RPMI7951 (cell line): Measurements from ENCODE around the gene CD300H. TPM values are rescaled to one million over a fixed set of nuclear protein-coding genes. Genes with fewer than 3 reads are reported as not detected.
"Not testable (repeated sequence)": the region's sequence is repeated elsewhere in the genome, so short reads cannot be mapped to it uniquely, and the experiment has no call there.

Experiments used
- DNase-seq: peaks from one replicate; pipeline ENCODE4 v3.0.0-alpha.2; 2012; ENCODE audit warnings: low read depth
- total RNA-seq: library from RNA; depleted of rRNA; stranded (reverse); fragments of >200 nt; shearing (Covaris generic); gene quantifications from 2 replicates; pipeline ENCODE4 v1.2.3, GENCODE V29; 2014

CD300H gene
- total RNA-seq, 1 experiment from 2014 or later: not detected

DNA sequence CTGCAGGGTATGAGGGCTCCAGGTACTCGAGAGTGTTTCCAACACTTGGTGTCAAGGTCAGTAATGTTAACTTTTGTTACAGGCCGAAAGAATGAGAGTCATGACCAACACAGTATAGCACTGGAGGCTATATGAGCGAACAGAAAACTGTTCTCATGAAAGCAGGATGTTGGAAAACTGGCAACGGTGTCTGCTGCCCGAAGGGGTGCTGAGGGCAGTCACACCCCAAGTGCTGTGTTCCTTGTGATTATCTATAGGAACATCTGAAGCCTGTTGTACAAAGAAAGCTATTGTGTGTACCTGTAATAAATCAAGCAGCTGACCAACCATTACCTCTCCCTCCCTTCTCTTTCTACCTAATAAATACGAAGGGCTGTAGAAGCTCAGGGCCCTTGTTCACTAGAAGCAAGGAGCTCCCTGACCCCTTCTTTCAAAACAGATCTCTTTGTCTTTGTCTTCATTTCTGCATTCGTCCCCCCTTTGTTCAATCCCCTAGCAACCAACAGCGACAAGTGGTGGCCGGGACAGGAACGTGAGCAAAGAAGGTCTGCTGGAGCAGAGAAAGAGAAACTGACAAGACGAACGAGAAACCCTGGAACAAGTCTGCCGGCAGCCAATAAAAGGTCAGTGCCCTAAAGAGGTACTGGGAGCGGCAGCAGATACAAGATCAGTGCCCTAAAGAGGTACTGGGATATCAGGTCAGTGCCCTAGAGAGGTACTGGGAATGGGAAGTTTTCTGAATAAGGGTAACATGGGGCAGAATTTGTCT, 17.2 kb upstream of the CD300H start:
- DNase-seq: no peak

DNA sequence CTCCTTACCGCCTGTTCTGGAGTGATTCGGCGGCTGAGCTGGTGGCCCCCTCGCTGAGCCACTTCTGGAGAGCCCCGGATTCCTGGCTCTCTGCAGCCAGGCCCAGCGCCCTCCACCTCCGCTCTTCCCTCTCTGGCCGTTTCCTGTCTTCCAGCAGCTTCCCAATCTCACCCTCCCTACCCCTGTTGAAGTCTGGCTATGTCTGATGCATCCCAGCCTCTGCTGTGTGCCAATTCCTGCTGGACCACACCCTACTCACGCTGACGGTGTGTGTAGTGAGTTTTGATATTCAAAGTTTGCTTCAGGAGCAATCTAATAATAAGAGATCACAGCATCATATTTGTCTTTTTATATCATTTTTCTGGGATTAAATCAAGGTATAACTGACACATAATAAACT, 15.3 kb upstream of the CD300H start:
- DNase-seq: no peak

DNA sequence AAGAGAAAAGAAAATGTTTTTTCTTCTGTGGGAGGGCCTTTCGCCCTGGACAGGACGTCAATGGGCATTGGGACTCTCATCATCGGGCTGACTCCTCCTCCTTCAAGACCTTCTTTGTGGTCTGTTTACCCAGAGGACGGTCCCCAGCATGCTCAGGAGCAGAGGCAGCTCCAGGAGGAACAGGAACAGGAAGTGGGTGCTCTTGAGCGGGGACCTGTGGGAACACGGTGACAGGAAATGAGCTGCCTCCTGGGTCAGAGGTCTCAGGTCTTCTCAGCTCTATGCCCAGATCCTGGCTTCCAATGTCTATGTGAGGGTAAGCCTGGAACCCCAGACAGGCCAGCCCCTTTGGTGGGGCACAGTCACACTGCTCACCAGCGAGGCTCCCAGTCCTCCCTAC, 12.6 kb upstream of the CD300H start:
- DNase-seq: no peak

DNA sequence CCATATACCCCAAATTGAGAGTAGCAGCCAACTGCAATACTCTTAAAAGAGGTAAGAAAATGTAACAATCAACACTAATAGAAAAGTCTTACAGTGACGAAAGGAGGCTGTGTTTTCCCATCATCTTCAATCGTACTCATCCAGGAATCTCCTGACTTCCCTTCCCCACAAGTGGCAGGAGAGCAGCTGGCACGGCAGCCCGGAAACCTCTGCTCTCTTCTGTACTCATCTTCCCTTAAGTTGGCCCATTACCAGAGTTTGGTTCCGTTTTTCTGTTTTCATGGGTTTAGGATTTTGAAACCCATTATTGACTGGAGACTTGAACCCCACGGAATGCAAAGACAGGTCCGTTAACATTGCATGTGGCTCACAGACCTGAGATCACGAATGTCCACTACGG, 11.7 kb upstream of the CD300H start:
- no peak for DNase-seq

DNA sequence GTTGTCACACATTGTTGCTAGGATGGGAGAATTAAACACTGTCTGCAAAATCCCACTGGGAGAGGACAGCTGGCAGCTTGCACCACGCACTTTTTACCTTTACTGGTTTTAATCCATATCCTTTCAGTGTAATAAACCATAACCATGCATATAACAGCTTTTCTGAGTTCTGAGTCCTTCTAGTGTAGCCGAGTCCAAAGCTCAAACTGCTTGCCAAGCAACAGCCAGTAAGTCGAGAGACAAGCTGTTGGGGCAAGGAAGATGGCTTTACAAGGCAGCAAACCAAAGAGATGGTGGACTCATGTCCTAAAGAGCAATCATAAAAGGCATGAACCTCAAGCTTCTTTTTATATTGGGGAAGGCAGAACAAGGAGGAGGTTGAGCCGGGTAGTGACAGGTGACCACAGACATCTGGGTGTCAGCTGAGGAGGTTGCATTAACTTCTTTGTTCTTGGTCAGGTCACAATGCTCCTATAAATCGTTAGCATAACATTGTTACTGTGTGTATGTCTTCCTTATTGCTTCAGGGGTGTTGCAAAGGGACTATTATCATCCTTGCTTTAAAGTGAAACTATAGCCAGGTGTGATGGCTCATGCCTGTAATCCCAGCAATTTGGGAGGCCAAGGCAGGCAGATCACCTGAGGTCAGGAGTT, 7.3 kb upstream of the CD300H start:
- DNase-seq: no peak

DNA sequence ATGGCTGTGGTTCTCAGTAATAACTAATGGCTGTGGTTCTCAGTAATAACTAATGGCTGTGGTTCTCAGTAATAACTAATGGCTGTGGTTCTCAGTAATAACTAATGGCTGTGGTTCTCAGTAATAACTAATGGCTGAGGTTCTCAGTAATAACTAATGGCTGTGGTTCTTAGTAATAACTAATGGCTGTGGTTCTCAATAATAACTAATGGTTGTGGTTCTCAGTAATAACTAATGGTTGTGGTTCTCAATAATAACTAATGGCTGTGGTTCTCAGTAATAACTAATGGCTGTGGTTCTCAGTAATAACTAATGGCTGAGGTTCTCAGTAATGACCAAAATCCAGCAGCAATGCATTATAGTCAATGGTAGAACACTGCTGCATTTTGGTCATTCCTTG, 6.3 kb upstream of the CD300H start:
- not testable (repeated sequence) for DNase-seq

DNA sequence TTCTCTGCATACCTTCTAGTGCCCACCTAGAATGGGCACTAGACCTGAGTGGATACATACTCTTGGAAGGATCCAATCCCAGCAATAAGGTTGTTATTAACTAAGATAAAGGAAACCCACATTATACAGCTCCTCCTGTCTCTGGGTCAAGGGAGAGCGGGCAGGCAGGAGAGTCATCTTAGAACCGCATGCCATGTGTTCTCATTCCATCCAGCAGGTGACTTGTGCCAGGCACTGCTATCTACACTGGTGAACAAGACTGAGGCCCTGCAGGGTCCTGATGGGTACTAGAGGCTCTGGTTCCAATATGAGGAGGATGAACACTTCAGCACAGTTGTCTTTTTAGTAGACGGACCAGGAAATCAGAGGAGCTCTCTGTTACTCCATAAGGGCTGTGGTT, 5.9 kb upstream of the CD300H start:
- DNase-seq: no peak

DNA sequence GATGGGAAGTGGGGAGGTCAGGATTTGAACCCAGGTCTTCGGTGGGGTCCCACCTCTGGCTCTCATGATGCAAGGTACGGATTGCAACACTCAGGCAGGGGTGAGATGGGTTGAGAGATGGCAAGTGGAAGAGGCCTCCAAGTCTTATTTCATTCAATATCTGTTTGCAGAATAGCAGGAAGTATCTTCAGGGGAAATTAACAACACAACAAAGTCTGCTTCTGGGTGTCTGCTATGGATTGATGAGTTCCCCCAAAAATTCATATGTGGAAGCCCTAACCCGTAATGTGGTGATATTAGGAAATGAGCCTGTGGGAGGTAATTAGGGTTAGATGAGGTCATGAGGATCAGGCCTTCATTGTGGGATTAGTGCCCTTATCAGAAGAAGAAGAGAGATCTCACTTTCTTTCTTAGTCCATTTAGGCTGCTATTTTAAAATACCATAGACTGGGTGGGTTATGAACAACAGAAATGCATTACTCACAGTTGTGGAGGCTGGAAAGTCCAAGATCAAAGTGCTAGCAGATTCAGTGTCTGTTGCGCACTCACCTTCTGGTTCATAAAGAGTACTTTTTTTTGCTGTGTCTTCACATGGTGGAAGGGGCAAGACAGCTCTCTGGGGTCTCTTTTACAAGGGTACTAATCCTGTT, 4.4 kb upstream of the CD300H start:
- no peak for DNase-seq

DNA sequence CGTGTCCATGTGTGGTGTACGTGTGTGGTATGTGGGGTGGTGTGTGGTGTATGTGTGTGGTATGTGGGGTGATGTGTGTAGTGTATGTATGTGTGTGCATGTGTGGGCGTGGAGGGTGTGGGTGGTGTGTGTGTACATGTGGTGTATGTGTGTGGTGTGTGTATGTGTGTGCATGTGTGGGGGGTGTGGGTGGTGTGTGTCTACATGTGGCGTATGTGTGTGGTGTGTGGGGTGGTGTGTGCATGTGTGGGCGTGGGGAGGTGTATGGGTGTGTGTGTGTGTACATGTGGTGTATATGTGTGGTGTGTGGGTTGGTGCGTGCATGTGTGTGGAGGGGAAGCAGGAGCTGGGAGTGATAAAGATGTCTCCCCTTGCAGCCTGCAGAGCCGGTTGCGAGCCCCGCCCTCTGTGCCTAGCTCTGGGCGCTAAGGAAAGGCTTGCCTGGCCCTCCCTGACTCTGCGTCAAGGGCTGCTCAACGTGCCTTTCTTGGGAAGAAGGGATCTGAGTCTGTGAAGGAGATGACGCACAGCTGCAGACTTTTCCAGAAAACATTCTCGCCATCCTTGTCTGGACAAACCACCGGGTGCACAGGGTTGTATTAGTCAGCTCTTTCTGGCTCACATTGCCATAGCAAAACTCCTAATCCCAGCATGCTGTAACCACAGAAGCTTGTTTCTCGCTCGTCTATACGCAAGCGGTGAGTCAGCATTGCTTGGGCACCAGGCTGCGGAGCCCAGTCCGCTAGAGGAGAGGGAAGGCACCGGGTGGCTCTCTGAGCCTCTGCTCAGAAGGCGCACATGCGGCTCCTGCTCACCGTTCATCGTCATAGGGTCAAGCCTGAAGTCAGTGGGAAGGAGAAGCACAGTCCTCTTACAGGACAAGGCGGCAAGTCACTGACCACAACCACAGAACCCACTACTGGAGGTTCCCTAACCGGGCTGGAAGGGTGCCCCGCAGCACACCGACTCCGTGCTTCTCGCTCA, 2.0 kb upstream of the CD300H start:
- DNase-seq: peak; percentile 99

DNA sequence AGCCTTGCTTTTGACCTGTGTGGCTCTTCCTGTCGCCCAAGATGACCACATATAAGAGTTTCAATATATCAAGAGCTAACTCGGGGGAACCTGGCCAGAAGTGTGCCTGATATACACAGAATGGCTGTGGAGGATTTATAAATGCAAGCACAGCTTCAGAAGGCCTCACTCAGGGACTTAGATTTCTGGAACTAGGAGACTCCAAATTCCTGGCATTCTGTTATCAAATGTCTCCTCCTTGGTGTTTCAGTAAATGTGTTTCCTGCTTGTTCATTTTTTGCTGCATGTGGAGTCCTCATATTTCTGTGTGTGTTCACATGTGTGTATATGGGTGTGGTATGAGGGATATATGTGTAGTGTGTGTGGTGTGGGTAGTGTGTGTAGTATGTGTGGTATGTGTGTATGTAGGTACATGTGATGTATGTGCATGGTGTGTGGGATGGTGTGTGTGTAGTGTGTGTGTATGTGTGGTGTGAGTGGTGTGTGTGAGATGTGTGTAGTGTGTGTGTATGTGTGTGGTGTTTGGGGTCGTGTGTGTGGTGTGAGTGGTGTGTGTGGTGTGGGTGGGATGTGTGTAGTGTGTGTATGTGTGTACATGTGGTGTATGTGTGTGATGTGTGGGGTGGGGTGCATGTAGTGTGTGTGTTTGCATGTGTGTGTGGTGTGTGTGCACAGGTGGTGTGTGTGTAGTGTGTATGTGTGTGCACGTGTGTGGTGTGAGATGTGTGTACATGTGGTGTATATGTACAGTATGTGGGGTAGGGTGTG, 981 bp upstream of the CD300H start:
- DNase-seq: no peak

DNA sequence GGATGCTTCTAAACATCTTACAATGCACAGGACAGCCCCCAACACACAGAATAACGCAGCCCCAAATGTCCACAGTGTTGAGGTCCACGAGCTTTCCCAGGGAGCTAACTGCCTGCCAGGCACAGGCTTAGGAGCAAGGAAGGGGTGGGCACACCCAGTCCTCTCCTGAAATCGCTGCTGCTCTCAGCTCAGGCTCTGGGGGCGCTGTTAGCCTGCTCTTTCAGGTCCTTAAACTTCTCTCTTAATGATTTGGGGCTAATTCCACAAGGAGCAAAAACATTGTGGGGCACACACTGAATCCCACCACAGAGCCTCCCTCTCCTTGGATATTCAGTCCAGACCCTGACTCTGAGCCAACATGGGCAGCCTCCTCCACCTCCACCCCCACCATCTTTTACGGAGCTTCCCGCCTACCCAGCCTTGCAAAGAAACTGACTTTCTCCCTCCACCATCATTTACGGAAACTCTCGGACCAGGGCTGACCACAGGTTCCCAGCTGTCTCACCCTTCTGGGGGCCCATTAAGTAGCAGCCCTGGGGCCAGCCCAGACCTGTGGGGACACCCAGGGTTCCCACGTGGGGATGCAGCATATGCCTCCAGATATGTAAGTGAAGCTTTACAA, 1.1 kb downstream of the CD300H start:
- peak; percentile 41 for DNase-seq

DNA sequence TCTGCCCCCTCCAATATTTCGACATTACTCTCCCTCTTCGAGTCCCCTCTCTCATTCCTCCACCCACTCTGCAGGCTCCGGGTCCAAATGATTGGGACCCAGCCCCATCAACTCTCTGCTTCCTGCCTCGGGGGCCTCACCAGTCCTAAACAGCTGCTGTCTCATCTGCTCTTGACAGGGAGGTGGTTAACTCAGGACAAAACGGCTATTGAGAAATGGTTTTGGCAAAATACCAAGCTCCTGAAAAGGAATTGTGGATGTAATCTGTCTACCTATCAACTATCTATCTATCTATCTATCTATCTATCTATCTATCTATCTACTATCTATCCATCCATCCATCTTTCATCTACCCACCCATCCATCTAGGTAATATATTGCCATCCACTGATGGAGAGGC, 2.2 kb downstream of the CD300H start:
- no peak for DNase-seq

DNA sequence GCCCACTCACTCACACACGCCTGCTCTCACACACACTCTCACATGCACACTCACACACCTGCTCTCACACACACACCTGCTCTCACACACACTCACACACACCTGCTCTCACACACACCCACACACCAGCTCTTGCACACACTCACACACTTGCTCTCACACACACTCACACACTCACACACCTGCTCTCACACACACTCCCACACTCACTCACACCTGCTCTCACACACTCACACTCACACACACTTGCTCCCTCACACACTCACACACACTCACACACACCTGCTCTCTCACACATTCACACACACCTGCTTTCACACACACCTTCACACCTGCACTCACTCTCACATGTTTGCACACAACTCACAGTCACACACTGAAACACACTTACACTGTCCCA, 4.0 kb downstream of the CD300H start:
- no peak for DNase-seq

DNA sequence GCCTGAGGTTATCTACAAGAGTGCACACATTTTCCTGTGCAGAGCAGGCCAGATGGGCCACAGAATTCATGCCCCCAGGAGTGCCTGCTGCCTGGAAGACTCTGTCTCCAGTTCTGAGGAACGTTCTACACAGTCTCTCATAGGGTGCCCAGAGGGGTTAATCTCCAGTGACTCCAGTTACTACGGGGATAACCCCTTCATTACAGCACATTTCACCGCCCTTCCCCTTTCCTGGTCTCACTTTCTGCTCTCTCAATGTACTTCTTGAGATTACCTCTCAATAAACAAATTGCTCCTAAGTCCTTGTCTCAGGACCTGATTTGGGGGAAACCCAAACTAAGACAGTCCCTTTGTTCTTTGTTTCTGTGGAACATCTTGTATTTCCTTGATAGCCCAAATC, 5.7 kb downstream of the CD300H start:
- DNase-seq: no peak

DNA sequence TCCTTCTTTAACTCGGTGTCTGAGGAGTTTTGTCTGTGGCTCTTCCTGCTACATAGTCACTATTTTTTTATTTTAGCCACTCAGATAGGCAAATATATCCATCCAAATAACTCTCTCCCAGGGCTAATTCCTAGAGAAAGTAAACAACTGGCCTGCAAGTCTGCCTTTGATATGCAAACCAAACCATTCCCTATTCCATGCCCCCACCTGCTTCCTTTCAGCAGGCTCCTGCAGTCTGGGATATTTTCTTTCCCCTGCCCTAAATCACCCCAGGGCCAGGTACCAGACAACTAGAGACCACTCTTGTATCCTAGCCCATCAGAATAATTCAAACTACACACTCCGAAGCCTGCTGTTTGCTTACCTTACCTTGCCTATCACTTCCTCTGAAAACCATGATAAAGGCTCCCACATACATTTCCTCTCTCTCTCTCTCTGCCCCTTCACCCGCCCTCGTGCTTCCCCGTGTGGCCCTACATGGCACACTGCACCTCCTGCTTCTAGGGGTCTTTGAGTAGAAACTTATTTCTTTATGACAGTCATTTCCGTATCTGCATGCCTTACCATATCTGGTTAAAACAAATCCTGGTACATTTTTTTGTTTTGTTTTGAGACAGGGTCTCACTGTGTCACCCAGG, 8.3 kb downstream of the CD300H start:
- no peak for DNase-seq

DNA sequence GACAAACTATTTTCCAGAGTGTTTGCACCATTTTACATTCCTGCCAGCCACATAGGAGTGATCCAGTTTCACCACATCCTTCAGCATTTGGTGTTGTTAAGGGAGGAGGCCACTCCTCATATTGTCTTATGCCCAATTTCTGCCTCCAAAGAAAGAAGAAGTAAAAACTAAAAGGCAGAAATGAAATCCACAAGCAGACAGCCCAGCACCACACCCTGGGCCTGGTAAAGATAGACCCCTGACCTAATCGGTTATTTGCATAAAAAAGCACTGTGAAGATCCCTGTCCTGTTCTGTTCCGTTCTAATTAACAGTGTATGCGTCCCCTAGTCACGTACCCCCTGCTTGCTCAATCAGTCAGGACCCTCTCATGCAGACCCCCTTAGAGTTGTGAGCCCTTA, 8.9 kb downstream of the CD300H start:
- DNase-seq: not testable (repeated sequence)

DNA sequence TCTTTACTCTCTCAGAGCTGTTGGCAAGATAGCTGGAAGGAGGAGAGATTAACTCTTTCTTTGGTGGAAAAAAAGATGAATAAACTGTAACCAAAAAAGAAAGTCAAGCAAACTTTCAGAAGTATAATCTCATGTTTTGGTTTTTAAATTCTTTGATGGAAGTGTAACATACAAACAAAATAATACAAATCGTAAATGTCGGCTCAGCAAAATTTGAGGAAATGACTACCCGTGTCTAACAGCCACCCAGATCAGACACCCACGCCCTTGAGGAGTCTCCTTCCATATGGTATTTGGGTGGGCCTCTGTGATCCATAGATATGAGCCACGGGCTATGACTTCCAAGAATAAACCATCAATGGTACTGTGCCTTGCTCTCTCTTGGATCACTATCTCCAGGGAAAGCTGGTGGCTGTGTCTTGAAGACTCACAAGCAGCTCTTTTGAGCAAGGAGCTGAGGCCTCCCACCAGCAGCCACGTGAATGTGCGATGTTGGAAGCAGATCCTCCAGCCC, 11.8 kb downstream of the CD300H start:
- no peak for DNase-seq

DNA sequence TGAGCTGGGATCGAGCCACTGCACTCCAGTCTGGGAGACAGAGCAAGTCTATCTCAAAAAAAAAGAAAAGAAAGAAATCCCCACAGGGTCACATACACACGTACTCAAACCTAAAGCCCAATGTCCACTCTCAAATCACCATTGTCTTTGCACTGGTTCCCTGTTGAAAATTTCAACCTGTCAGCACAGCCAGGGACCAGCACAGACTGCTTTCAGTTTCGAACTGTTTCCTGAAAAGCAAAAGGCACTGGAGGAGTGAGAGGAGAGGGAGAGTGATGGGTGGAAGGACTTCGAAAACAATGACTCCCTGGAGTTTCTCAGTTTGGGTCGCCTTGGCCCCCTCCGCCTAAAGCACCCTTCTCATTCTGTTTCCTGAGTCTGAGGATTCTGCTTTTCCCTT, 12.4 kb downstream of the CD300H start:
- no peak for DNase-seq

DNA sequence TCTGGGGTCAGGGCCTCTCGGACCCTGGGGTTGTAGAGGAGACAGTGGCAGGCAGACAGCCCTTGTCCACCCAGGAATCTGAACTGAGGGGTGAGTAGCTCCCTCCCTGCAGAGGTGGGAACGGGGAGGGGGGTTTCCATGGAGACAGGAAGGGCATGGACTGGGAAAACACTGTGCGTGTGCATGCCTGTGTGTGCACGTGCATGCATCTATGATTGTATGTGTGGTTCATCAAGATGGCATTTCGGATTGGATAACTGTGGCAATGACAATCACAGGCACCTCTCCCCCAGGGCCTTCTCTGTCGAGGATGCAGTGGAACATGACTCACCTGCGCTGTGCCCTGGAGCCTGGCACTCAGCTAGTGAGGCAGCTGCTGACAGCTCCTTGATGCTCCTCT, 15.3 kb downstream of the CD300H start:
- peak; percentile 39 for DNase-seq

DNA sequence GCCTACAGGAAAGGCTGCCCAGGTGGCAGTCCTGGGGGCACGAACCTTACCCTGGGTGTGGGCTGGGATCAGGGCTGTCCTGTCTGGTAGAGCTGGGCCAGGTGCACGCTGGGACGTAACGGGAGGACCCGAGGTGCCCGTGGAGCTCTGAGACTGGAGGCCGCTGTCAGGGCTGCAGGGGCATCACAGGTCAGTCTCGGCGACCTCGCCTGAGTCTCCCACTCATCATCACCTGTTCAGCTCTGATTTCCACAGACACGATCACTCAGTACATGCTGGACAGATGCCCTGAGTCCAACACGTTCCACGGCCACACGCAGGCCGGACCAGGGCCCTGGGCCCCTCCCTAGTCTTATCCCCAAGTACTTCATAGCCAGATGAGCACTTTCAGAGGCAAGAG, 16.7 kb downstream of the CD300H start:
- no peak for DNase-seq
